Measurements from ENCODE around the gene COQ10A. TPM values are rescaled to one million over a fixed set of nuclear protein-coding genes. Genes with fewer than 3 reads are reported as not detected.
A peak's percentile ranks its signal among the peaks of the same experiment; 100 is the strongest.

Gene COQ10A
- total and polyA plus RNA-seq, 2 of the 13 experiments (the other 11 are each of a cell fraction or from before 2014, with no cell fraction given): 21.0 to 37.3 TPM

DNA sequence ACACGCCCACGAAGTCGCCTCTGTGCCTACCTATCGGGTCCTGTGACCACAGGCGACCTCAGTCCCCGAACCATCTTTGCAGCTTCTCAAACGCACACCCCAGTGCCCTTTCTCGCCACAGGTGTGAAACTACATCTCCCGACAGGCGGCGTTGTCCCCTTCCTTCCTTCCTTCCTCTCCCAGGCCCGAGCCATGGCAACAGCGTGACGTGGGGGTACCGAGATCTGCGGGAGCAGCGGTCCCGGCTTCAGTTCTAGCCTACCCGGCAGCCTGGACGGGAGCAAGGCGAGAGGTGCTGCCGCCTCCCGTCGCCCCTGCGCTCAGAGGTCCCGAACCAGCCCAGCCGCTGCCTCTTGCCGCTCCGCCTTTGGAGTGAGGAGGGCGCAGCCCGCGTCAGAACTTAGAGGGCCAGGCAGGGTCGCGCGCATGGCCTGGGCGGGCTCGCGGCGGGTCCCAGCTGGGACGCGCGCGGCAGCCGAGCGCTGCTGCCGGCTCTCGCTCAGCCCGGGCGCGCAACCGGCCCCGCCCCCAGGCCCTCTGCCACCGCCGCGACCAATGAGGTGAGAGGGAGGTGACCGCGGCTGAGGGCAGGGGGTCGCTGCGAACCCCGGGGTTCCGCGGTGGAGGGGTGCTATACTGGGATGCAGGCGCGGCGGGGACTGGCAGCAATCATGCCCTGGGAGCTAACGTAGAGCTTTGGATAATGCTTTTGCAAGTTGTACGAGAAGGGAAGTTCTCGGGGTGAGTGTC lies at the start of gene COQ10A (continued):
- TF ChIP-seq ZNF407 (CRISPR knock-in tag; IDR thresholded peaks at IDR 0.05; ENCODE audit: not compliant biosample characterization): peak; percentile 84
- TF ChIP-seq KLF12 (CRISPR knock-in tag; IDR thresholded peaks at IDR 0.05; ENCODE audit: borderline replicate concordance): no peak
- no peak for TF ChIP-seq ZNF101 (CRISPR knock-in tag; IDR thresholded peaks at IDR 0.05; ENCODE audit: borderline replicate concordance, low read depth)
- no peak for TF ChIP-seq THAP8 (CRISPR knock-in tag; IDR thresholded peaks at IDR 0.05; ENCODE audit: borderline replicate concordance)
- peak; percentile 86 for TF ChIP-seq ZNF598 (CRISPR knock-in tag; IDR thresholded peaks at IDR 0.05; ENCODE audit: borderline replicate concordance)
- no peak for TF ChIP-seq ARNT (IDR thresholded peaks at IDR 0.05)
- TF ChIP-seq, protein P1, sequence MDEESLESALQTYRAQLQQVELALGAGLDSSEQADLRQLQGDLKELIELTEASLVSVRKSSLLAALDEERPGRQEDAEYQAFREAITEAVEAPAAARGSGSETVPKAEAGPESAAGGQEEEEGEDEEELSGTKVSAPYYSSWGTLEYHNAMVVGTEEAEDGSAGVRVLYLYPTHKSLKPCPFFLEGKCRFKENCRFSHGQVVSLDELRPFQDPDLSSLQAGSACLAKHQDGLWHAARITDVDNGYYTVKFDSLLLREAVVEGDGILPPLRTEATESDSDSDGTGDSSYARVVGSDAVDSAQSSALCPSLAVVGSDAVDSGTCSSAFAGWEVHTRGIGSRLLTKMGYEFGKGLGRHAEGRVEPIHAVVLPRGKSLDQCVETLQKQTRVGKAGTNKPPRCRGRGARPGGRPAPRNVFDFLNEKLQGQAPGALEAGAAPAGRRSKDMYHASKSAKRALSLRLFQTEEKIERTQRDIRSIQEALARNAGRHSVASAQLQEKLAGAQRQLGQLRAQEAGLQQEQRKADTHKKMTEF (CRISPR knock-in tag; IDR thresholded peaks at IDR 0.05): peak; percentile 83; the same call in 1 of the 2 replicates
- TF ChIP-seq CBFB (CRISPR knock-in tag; IDR thresholded peaks at IDR 0.05): peak; percentile 21; the same call in 1 of the 2 replicates
- TF ChIP-seq MED8 (CRISPR knock-in tag; IDR thresholded peaks at IDR 0.05; ENCODE audit: insufficient replicate concordance): peak; percentile 18
- no peak for TF ChIP-seq RELA (CRISPR knock-in tag; IDR thresholded peaks at IDR 0.05)
- peak; percentile 61; the same call in 1 of the 2 replicates for TF ChIP-seq NR1H2 (CRISPR knock-in tag; IDR thresholded peaks at IDR 0.05; ENCODE audit: borderline replicate concordance, low read depth)
- peak; percentile 55; the same call in 1 of the 2 replicates for TF ChIP-seq RXRB (CRISPR knock-in tag; IDR thresholded peaks at IDR 0.05; ENCODE audit: borderline replicate concordance)
- TF ChIP-seq ZNF235 (CRISPR knock-in tag; IDR thresholded peaks at IDR 0.05; ENCODE audit: borderline replicate concordance): 0 out of 2 replicates have a peak, but pooled peaks have one; percentile 37
- TF ChIP-seq ZNF558 (CRISPR knock-in tag; IDR thresholded peaks at IDR 0.05; ENCODE audit: borderline replicate concordance): no peak; the same call in 1 of the 2 replicates
- TF ChIP-seq ZNF354B (CRISPR knock-in tag; IDR thresholded peaks at IDR 0.05): no peak
- TF ChIP-seq TAF1 (CRISPR knock-in tag; IDR thresholded peaks at IDR 0.05): peak; percentile 91
- no peak for TF ChIP-seq CC2D1A (CRISPR knock-in tag; IDR thresholded peaks at IDR 0.05)
- TF ChIP-seq ZNF580 (CRISPR knock-in tag; IDR thresholded peaks at IDR 0.05; ENCODE audit: borderline replicate concordance, low read depth): peak; percentile 44; the same call in 1 of the 2 replicates
- TF ChIP-seq BCL6 (CRISPR knock-in tag; IDR thresholded peaks at IDR 0.05): peak; percentile 25; the same call in 1 of the 2 replicates

All from HepG2 (cell line).